Testis (tissue), 2 donors: ENCODE results near the gene PCLAF.
A peak's percentile ranks its signal among the peaks of the same experiment; 100 is the strongest.

ENCODE experiments used
- POLR2A ChIP-seq: fragments of 450-650 bp; IDR thresholded peaks from one replicate; pipeline ENCODE4 v1.6.1; 2017; ENCODE audit warnings: antibody characterized with exemption, mild to moderate bottlenecking, moderate library complexity
- TF ChIP-seq, protein P1 (sequence below), 3 experiments: fragments of 450-650 bp in 2 of 3; fragments of 200-600 bp in 1 of 3; sonication (generic) in 1 of 3; IDR thresholded peaks; one replicate each; pipeline ENCODE4 v1.5.1; 2016 to 2019; ENCODE audit warnings: antibody characterized with exemption in 3 of 3, mild to moderate bottlenecking in 2 of 3, moderate library complexity in 1 of 3

DNA sequence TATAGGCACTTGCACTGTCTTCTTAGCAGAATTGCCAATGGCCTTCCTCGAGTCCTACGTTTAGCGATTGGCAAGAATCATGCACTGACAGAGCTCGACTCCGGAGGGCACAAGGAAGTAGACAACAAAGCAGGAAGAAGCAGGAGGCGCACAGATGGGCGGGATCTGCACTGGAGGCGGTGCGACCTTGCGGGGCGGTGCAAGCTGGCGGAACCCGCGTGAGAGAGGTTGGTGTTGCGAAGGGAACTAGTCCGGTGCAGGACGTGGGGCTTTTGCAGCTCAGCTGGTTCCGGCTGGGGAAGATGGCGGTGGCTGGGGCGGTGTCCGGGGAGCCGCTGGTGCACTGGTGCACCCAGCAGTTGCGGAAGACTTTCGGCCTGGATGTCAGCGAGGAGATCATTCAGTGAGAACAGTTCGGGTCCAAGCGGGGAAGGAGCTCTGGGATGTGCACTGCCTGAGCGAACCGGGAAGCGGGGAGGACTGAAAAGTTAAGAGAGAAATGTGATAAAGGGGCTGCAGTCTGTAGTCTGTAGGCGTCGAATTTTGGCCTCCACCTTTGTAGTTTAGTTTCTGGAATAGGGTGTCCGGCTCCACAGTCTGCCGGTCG is 6.4 kb upstream of the PCLAF start, which contains the start of gene TRIP4:
- TF ChIP-seq, protein P1, sequence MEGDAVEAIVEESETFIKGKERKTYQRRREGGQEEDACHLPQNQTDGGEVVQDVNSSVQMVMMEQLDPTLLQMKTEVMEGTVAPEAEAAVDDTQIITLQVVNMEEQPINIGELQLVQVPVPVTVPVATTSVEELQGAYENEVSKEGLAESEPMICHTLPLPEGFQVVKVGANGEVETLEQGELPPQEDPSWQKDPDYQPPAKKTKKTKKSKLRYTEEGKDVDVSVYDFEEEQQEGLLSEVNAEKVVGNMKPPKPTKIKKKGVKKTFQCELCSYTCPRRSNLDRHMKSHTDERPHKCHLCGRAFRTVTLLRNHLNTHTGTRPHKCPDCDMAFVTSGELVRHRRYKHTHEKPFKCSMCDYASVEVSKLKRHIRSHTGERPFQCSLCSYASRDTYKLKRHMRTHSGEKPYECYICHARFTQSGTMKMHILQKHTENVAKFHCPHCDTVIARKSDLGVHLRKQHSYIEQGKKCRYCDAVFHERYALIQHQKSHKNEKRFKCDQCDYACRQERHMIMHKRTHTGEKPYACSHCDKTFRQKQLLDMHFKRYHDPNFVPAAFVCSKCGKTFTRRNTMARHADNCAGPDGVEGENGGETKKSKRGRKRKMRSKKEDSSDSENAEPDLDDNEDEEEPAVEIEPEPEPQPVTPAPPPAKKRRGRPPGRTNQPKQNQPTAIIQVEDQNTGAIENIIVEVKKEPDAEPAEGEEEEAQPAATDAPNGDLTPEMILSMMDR (IDR thresholded peaks at IDR 0.05) = peak in 1 of 3 experiments; percentile 16
- TF ChIP-seq POLR2A = no peak
